Measurements from ENCODE around the gene SORD. TPM values are rescaled to one million over a fixed set of nuclear protein-coding genes. Genes with fewer than 3 reads are reported as not detected.

The SORD gene
- total and polyA plus RNA-seq, 2 donors (not counting 3 experiments of a cell fraction or from before 2014, with no cell fraction given), result 16.6 to 31.8 TPM

DNA sequence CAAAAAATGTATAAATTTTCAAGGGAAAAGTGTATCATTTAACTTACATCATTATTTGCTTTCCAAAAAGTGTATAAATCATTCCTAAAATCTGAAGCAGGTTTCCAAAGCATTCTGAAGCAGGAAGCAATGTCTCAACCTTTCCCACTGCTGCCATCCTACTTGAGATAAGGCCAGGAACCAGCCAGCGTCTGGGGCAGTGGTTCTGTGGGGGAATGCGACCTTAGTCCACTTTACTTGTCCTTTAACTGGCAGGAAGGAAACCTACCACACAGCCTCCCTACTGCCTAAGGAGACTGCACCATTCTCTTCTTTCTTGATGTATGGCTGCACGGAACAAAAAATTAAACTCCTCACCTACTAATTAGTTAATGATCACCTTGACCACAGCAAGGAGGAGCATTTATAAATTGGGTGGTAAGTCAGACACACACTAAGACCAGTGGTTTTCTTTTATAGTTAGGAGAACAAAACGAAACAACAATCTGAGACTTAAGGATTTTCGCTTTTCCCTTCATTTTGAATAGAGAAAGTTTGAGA, 3.7 kb downstream of the SORD start:
- intact Hi-C loops (cut with micrococcal nuclease), result no loop called here
- dilution Hi-C loops (cut with MboI; ENCODE audit: extremely low pct_ligation_motif_present, low sequenced_read_pairs), result no loop called here
- no peak overlapping the region for H3K27ac ChIP-seq (ENCODE audit: insufficient read depth, low read depth, low read length)
- no peaks in the 10 kb centered on the region for H4K20me1 ChIP-seq (replicated peaks; ENCODE audit: control insufficient read depth, extremely low read depth, insufficient read depth, low read length)
- peak overlapping the region; percentile 71 for H3K4me2 ChIP-seq (ENCODE audit: insufficient read depth, low read length)
- BruUV-seq (replicated peaks), result no TSS peak
- no peaks in the 10 kb centered on the region for H3K36me3 ChIP-seq (ENCODE audit: control insufficient read depth in 2 of 2, extremely low read depth in 1 of 2, insufficient read depth in 2 of 2, low read length in 2 of 2)
- H3K79me2 ChIP-seq (ENCODE audit: control insufficient read depth, insufficient read depth, low read length), result peaks cover 4% of the 10 kb centered on the region
- no peak overlapping the region for H3K4me3 ChIP-seq (replicated peaks in 1 of 3; ENCODE audit: insufficient read depth in 1 of 3, low read depth in 1 of 3, low read length in 3 of 3)
- CTCF ChIA-PET, result no interaction called here
- H3K27me3 ChIP-seq (ENCODE audit: control insufficient read depth in 2 of 2, insufficient read depth in 2 of 2, low read length in 2 of 2), result no peaks in the 10 kb centered on the region
- peak; percentile 44 for TF ChIP-seq GATA2 (IDR thresholded peaks at IDR 0.05; ENCODE audit: insufficient read depth, insufficient read length, low read depth, low read length)
- no peak for TF ChIP-seq EZH2 (IDR thresholded peaks at IDR 0.05; ENCODE audit: borderline replicate concordance, low read depth, low read length, severe bottlenecking)
- POLR2A ChIA-PET, result no interaction called here
- DNase-seq (ENCODE audit: low read depth, low spot score) (peak; percentile 81), FAIRE-seq (peak; percentile 75)
- H3K9ac ChIP-seq (replicated peaks; ENCODE audit: extremely low read depth, insufficient read depth, low read length), result no peak overlapping the region
- no peaks in the 10 kb centered on the region for H3K9me3 ChIP-seq (replicated peaks; ENCODE audit: control insufficient read depth, insufficient read depth, low read length)
- H2AFZ ChIP-seq (ENCODE audit: low read depth, low read length), result peak overlapping the region; percentile 19
- H3K4me1 ChIP-seq (ENCODE audit: control insufficient read depth, extremely low read depth, insufficient read depth, low read length), result peaks cover 25% of the 10 kb centered on the region
- H3K9me1 ChIP-seq (replicated peaks; ENCODE audit: control insufficient read depth, extremely low read depth, insufficient read depth, low read length), result no peaks in the 10 kb centered on the region

DNA sequence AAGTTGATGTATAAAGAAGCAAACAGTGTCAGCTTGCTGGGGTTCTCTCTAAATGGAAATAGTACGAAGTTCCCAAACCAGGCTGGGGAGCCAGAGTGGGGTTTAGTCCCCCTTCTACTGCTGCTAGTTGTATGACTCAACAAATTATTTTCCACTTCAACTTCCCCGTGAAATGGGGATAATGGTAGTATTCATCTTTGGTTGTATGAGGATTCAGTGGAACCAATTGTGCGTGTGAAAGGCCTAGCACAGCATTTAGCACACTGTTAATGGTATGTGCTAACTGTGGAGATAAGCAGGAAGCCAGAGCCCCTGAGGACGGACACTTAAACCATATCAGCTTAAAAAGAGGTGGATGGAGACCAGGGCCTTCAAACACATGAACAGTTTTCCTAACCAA, 4.2 kb downstream of the SORD start:
- H3K27ac ChIP-seq (ENCODE audit: insufficient read depth, low read depth, low read length), result no peak overlapping the region
- no peaks in the 10 kb centered on the region for H3K36me3 ChIP-seq (ENCODE audit: control insufficient read depth in 2 of 2, extremely low read depth in 1 of 2, insufficient read depth in 2 of 2, low read length in 2 of 2)
- H3K9me1 ChIP-seq (replicated peaks; ENCODE audit: control insufficient read depth, extremely low read depth, insufficient read depth, low read length), result no peaks in the 10 kb centered on the region
- dilution Hi-C loops (cut with MboI; ENCODE audit: extremely low pct_ligation_motif_present, low sequenced_read_pairs), result no loop called here
- CTCF ChIA-PET, result interaction anchor here (2.2 kb wide), 1 partner anchor 10 kb away, joined by 10 read pairs; no protein-coding TSS in a partner anchor
- no TSS peak for BruUV-seq (replicated peaks)
- H3K4me2 ChIP-seq (ENCODE audit: insufficient read depth, low read length), result peak overlapping the region; percentile 71
- no peak overlapping the region for H2AFZ ChIP-seq (ENCODE audit: low read depth, low read length)
- no peak overlapping the region for H3K4me3 ChIP-seq (replicated peaks in 1 of 3; ENCODE audit: insufficient read depth in 1 of 3, low read depth in 1 of 3, low read length in 3 of 3)
- POLR2A ChIA-PET, result interaction anchor here (0.6 kb wide), 1 partner anchor 728 kb away, joined by 5 read pairs; no protein-coding TSS in a partner anchor
- TF ChIP-seq, protein P1, sequence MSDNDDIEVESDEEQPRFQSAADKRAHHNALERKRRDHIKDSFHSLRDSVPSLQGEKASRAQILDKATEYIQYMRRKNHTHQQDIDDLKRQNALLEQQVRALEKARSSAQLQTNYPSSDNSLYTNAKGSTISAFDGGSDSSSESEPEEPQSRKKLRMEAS (IDR thresholded peaks at IDR 0.05; ENCODE audit: insufficient read depth, insufficient read length), result no peak
- TF ChIP-seq, protein P2, sequence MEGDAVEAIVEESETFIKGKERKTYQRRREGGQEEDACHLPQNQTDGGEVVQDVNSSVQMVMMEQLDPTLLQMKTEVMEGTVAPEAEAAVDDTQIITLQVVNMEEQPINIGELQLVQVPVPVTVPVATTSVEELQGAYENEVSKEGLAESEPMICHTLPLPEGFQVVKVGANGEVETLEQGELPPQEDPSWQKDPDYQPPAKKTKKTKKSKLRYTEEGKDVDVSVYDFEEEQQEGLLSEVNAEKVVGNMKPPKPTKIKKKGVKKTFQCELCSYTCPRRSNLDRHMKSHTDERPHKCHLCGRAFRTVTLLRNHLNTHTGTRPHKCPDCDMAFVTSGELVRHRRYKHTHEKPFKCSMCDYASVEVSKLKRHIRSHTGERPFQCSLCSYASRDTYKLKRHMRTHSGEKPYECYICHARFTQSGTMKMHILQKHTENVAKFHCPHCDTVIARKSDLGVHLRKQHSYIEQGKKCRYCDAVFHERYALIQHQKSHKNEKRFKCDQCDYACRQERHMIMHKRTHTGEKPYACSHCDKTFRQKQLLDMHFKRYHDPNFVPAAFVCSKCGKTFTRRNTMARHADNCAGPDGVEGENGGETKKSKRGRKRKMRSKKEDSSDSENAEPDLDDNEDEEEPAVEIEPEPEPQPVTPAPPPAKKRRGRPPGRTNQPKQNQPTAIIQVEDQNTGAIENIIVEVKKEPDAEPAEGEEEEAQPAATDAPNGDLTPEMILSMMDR (IDR thresholded peaks at IDR 0.05; ENCODE audit: extremely low read depth in 1 of 2, insufficient read depth in 1 of 2, low read depth in 1 of 2, low read length in 2 of 2), result no peak
- TF ChIP-seq GATA2 (IDR thresholded peaks at IDR 0.05; ENCODE audit: insufficient read depth, insufficient read length, low read depth, low read length) (no peak), EZH2 (IDR thresholded peaks at IDR 0.05; ENCODE audit: borderline replicate concordance, low read depth, low read length, severe bottlenecking) (no peak), MYC (IDR thresholded peaks at IDR 0.05; ENCODE audit: low read depth, low read length) (no peak), JUN (IDR thresholded peaks at IDR 0.05; ENCODE audit: borderline replicate concordance, insufficient read depth, insufficient read length, low read depth) (no peak), FOS (IDR thresholded peaks at IDR 0.05; ENCODE audit: borderline replicate concordance, insufficient read depth, low read length) (no peak), POLR2AphosphoS5 (IDR thresholded peaks at IDR 0.05; ENCODE audit: insufficient read depth, low read depth, low read length) (no peak), POLR2A (IDR thresholded peaks at IDR 0.05; ENCODE audit: low read depth, low read length) (no peak)
- peaks cover 4% of the 10 kb centered on the region for H3K79me2 ChIP-seq (ENCODE audit: control insufficient read depth, insufficient read depth, low read length)
- H4K20me1 ChIP-seq (replicated peaks; ENCODE audit: control insufficient read depth, extremely low read depth, insufficient read depth, low read length), result no peaks in the 10 kb centered on the region
- H3K4me1 ChIP-seq (ENCODE audit: control insufficient read depth, extremely low read depth, insufficient read depth, low read length), result peaks cover 25% of the 10 kb centered on the region
- H3K9me3 ChIP-seq (replicated peaks; ENCODE audit: control insufficient read depth, insufficient read depth, low read length), result no peaks in the 10 kb centered on the region
- no peak for FAIRE-seq
- no peak for DNase-seq (ENCODE audit: low read depth, low spot score)
- H3K9ac ChIP-seq (replicated peaks; ENCODE audit: extremely low read depth, insufficient read depth, low read length), result no peak overlapping the region
- intact Hi-C loops (cut with micrococcal nuclease), result no loop called here
- H3K27me3 ChIP-seq (ENCODE audit: control insufficient read depth in 2 of 2, insufficient read depth in 2 of 2, low read length in 2 of 2), result no peaks in the 10 kb centered on the region

All from endothelial cell of umbilical vein (primary cell).